HG03139 (cell line): Measurements from ENCODE around the gene TJP1.
"Not testable (repeated sequence)": the region's sequence is repeated elsewhere in the genome, so short reads cannot be mapped to it uniquely, and the experiment has no call there.

ENCODE experiments used
- ATAC-seq: cut with Tn5 transposase; IDR thresholded peaks from one replicate; pipeline ENCODE4 v1.9.1; 2021; ENCODE audit not compliant: unreplicated experiment

Gene TJP1

DNA sequence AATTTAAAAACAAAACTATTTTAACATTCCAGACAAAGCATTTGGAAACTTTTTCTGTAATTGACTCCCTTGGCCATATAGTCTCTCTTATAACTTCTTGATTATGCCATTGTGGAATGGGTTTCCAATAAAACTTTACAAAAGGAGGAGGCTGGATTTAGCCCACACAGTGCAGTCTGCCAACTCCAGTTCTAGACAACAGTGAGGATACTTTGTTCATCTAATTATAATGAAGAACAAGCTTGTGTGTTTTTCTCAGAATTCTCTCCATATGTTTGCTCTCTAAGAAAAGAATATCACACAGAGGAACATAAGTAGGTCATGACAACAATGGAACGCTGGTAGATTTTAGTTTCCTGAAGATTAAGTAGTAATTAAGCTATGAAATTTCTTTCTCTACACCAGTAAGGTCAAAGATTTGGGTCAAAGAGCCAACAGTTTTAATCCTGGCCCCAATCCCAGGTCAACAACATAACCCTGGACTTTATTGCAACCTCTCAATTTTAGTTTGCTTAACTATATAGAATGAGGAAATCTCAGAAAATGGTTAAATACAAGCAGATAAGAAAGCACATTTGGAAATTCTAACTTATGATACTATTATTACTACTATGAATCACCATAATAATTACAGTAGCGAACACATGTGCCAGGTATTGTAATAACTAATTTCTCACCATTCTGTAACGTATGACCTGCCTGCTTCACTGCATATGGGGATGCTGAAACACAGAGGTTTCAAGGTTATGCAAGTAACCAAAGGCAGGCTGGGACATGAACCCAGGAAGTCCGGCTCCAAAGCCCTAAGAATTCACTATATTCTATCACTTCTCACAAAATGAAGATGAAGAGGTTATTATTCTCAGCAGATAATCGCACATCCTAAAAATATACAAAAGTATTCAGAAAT lies 65.7 kb downstream of the TJP1 start:
- no peak for ATAC-seq

DNA sequence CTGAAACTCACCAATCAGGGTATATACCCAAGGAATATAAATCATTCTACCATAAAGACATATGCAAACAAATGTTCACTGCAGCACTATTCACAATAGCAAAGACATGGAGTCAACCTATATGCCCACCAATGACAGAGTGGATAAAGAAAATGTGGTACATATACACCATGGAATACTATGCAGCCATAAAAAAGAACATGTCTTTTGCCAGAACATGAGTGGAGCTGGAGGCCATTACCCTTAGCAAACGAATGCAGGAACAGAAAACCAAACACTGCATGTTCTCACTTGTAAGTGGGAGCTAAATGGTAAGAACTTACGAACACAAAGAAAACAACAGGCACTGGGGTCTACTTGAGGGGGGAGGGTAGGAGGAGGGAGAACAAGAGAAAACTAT lies 68.3 kb downstream of the TJP1 start:
- ATAC-seq = not testable (repeated sequence)

DNA sequence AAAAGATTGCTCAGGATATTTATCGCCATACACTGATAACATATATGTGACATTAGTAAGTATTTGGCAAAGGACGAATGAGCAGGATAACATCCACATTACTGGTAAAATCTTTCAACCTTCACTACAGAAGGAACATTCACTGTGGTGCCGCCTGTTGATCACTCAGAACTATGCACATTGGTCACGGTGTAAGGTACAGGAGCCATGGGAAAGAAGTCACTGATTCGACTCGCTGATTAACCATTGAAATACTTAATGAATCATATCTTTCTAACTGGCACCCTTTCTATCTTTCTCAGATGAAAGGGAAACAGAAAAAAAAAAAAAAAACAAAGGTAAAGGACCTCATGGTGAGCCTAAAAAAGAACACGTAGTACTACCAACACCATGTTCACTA lies 68.8 kb downstream of the TJP1 start:
- ATAC-seq = no peak

DNA sequence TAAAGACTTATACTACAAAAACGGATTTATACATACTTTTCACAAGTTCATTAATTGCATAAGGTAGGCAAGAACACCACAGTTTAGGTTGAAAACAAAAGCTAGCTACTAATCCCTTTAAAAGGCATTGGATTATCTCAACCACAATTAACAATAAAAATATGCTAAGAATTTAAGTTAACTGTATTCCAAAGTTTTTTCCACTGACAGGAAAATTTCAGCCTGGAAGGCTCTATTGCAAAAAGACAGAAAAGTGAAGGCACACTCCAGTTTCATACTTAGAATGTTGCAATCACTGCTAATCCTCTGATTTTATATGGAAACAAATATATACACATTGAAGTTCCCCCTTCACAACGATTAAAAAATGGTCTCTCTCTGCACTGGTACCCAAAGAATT lies 71.5 kb downstream of the TJP1 start:
- no peak for ATAC-seq

DNA sequence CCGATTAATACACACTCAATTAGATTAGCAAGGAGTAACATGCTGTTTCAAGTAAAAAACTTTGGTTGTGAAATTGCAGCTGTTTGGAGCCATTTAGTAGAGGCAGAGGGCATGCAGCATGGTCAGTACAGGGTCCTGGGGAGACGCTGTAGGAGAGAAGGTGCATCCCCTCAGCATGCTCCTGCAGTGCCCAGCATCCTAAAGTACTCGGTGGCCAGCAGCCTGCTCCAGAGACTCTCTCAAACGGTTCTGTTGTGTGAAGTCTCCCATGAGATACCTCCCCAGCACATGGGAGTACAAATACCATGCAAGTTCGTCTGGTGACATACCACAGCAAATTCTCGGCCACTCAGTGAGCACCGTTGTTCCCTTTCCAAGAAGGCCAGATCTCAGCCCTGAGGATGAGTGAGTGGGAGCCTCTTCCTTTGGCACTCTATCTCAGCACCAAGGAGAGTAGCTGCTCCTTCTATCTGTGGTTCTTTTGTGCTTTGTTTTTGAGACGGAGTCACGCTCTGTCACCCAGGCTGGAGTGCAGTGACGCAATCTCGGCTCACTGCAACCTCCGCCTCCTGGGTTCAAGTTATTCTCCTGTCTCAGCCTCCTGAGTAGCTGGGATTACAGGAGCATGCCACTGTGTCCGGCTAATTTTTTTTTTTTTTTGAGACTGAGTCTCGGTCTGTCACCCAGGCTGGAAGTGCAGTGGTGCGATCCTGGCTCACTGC lies 72.7 kb downstream of the TJP1 start:
- ATAC-seq = no peak

DNA sequence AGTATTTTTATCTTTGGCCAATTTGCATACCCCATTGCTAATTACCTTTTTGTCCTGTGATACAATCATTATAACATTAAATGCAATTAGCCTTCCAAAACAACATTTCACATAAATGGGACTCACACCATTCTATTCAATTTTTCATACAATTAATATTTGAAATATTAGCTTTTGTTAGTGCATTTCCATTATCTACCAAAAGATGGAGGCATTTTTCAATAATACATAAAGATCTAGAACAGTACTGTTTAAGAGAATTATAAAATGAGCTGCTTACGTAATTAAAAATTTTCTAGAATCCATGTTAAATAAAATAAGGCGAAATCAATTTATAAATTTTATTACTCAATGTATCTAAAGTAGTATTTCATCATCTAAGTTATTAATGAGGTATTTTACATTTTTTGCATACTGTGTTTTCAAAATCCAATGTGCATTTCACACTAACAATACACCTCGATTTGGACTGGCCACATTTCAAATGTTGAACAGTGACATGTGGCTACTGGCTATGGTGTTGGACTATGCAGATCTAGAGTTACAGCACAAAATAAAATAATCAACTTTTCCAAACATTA lies 74.3 kb downstream of the TJP1 start:
- ATAC-seq = no peak

DNA sequence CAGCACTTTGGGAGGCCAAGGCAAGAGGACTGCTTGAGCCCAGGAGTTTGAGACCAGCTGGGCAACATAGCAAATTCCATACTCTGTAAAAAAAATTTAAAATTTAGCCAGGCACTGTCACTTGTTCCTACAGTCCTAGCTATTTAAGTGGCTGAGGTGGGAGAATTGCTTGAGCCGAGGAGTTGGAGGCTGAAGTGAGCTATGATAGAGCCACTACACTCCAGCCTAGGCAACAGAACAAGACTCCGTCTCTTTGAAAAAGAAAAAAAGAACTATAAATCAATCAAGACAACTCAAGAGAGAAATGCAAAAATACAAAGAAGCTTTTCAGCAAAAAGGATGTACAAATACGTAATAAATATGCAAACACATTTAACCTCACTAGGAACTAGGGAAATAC lies 78.8 kb downstream of the TJP1 start:
- ATAC-seq = no peak

DNA sequence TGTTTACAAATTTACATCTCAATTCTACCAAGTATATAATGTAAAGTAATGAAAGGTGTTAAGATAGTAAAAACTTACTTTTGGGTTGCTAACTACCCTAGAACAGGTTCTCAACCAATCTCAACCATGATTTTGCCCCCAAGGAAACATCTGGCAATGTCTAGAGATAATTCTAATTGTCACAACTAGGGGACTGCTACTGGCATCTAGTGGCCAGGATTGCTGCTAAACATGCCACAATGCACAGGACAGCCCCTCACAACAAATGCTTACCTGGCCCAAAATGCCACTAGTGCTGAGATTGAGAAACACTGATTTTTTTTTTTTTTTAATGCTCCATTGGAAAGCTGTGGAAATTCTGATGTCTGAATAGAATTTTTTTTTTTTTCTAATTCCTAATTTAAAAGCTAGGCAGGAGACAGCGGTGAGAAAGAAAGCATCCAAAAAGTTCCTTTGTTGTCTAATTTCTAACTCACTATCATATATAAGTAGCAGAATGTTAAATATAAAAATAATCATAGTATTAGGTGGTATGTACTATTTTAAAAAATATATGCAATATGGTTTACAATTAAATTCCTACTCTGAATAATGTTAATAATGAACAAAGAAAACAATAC lies 81.5 kb downstream of the TJP1 start:
- ATAC-seq = no peak

DNA sequence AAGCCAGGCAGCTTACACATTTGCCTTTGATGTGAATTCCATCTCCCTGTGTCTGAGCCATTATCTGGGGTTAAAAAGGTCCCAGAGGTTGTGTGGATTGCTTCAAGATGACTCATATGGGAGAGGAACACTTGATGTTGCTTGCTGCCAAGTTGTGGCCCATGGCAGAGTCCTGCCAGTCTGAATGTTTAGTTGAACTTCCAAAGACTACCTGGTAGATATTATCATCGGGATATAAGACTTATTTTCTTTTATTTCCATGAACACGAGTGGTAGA lies 85.6 kb downstream of the TJP1 start:
- no peak for ATAC-seq

DNA sequence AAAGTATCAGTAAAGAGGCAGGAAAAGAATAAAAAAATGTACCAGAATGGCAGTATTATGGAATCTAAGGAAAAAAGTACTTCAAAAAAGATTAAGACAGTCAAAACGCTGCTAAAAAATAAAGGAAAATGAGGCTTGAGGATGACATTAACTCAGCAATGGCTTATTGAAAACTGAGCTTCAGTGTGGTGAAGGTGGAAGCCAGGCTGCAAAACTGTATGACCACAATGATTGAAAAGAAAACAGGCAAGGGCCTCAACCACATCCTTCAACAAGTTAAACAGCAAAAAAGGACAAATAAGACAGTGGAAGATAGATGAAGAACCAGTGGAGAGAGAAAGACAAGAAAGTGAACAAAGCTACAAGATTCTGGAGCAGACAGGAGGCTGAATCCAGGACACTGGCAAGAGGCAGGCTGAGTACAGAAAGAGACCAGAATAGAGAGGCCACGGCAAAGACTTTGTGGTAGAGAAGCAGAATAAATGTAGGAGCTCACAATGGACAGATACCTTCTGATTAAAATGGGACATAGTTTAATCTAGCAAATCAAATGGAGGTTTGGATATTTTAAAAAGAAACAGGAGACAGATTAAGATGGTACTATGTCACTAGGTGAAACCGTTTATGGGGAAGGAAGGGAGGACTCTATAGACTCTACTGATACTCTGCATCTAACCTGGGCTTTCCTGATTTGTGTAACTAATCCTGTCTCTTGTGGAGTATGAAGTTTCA lies 86.1 kb downstream of the TJP1 start:
- ATAC-seq = no peak

DNA sequence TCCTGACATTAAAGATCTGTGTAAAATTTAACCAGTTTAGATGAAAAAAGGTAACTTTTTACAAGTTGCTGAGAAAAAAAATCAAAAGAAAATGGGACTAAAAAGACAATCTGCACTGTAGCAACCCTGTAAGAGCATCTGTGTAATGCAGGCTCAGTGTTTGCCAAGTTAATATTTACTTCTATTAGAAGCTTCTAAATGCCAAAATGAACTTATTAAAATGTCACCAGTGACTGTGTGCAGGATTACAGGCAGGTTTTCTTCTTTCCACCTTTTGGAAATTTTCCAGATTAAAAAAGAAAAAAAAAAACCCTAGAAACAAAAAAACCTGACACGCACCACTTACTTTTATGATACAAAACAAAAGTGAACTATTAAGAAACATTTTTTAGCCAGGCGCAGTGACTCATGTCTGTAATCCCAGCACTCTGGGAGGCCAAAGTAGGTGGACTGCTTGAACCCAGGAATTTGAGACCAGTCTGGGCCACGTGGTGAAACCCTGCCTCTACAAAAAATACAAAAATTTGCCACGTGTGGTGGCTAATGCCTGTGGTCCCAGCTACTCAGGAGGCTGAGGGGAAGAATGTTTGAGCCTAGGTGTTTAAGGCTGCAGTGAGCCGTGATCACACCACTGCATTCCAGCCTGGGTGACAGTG lies 87.2 kb downstream of the TJP1 start:
- ATAC-seq = no peak

DNA sequence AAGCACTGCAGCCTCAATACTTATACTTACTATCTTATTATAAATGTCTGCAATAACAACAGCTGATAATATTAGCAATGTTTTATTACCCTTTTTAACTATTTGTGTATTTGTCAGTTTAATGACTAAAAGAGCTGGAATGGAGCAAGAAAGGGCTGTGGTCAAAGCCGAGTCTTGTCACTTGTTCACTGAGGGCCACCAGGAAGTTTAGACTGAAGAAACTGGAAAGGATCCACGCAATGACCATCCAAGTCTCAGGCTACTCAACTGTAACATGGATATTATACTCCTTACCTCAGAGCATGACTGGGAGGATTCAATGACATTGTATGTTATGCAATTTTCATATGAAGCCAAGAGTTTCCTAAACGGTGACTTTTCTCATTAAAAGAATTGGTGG lies 90.4 kb downstream of the TJP1 start:
- ATAC-seq = no peak

DNA sequence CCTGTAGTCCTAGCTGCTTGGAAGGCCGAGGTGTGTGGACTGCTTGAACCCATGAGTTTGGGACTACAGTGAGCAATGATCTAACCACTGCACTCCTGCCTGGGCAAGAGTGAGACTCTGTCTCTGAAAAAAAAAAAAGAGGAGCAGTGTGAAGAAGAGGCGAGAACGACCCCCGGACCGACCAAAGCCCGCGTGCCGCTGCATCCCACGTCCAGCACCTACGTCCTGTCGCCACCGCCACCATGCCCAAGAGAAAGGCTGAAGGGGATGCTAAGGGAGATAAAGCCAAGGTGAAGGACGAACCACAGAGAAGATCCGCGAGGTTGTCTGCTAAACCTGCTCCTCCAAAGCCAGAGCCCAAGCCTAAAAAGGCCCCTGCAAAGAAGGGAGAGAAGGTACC lies 91.8 kb downstream of the TJP1 start:
- ATAC-seq = not testable (repeated sequence)

DNA sequence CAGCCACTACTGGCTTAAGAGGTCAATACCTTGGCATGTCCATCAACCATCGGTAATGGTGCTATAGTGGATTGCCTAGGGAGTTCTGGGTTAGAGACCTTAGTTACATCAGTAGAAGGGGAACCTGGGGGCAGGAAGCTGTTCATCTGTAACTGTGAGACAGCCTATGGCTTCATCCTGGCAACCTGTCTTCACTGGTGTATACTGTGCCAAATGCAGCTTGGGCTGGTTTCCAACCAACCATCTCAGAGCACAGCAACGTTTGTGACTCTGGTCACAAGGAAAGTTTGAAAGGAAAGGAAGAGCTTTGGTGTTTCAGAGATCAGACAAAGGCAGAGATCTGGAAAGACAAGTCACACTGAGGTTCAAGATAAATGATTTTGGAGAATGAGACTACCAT lies 93.8 kb downstream of the TJP1 start:
- no peak for ATAC-seq

DNA sequence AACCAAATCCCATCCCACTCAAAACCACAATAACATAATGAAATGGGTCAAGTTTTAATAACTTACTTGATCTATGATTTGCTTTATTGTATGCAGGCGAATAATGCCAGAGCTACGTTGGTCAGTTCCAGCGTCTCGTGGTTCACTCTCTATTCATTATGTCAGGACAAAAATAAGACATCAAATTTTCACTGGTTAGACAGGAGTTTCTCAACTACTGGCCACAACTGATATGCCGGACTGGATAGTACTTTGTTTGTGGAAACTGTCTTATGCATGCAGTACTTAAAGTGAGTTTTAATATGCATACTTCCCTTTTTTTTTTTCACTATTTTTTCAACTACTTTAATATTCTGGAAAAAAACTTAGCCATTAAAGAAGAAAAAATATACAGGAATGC lies 94.4 kb downstream of the TJP1 start:
- ATAC-seq = no peak

DNA sequence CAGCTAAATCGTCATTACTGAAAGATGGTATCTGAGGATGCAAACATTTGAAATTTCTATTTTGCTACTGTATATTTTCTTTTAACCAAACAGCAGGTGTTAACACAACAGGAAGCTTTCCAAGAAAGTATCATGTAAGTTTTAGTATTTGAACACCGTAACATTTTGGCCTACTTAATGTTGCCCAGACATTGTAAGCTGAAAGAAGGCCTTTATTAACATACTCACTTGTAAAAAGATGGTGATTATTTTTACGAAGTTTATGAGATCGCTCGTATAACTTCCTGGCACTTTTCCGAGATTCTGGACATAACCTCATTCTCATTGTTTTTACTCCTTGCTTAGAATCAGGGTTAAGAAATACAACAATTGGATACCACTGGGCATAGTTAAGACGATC lies 95.7 kb downstream of the TJP1 start:
- ATAC-seq = no peak

DNA sequence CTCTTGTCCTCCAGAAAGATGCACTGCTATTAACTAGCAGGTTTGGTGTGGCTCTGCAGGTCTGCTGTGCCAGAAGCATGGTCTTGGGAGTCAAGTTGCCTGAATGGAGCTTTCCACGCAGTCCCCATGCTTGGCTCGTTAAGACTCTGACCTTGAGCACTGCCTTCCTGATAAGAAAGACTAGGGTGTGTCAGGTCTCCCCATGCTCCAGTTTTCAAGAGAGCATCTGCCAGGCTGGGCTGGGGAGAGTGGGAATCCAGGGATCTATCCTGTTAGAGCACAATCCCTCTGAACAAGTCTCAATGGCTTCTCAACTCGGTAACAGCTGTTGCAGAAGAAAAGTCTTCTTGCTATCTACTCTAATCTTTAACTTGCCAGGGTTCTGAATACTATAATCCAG lies 98.2 kb downstream of the TJP1 start:
- no peak for ATAC-seq

DNA sequence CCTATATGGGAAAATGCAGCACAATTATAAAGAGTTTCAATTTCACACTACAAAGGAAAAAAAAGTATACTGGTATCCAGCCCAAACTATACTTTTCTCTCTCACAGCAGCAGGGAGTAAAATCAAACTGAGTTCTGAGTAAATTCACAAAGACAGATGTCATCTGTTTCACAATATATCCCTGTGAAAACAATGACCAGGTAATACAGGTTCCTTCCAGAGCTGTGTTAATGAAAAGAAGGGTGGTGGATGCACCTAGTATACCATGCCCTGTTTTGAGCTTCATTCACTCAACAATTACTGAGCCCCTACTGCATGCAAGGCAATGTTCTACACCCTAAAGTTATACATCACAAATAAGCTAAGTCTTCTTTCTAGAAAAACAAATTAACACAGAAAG lies 108.5 kb downstream of the TJP1 start:
- ATAC-seq = no peak

DNA sequence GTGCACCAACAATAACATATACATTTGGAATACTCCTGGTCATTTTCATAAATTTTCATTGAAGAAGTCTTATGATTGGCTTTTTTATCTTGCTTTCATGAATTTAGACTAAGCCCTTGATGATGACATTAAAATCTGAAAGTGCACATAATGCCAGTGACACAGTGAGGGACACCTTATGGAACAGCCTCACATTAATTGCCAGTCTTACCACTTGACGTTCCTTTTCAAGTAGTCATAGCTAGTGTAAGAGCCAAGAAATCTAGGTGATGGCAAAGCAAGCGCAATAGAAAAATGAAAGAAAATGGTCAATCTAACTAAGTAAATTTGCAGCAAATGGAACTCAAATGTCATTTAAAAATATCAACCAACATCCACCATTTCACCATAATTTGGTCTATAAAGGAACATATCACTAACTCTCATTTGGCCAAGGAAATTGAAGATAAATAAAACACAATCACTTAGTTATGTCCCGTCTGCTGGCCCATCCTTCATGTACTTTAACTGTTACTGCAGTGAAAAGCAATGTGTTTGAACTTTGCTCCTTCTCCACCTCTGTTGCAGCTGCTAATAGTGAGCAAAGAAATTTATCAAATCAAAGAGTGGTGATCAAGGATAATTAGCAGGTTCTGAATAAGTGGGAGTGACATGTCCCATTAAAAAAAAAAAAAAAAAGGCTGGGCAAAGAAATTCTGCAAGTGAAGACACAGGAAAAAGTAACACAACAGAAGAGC lies 110.0 kb downstream of the TJP1 start:
- no peak for ATAC-seq

DNA sequence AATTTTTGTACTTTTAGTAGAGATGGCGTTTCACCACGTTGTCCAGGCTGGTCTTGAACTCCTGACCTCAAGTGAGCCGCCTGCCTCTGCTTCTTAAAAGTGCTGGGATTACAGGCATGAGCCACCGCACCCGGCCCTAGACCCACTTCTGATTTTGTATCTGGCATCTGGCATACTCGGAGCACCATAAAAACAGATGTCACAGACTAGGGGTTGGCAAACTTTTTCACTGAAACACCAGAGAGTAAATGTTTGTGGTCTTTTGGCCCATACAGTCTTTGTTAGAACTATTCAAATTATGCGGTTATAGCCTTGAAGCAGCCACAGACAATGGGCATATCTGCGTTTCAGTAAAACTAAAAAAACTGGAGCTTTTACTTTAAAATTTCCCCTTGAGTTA lies 110.7 kb downstream of the TJP1 start:
- no peak for ATAC-seq
